ENCODE results near the gene BTAF1. TPM values are rescaled to one million over a fixed set of nuclear protein-coding genes. Genes with fewer than 3 reads are reported as not detected.
"Not testable (repeated sequence)": the region's sequence is repeated elsewhere in the genome, so short reads cannot be mapped to it uniquely, and the experiment has no call there.

Gene BTAF1
- total RNA-seq, 1 donor from 2014 or later: 35.5 TPM

DNA sequence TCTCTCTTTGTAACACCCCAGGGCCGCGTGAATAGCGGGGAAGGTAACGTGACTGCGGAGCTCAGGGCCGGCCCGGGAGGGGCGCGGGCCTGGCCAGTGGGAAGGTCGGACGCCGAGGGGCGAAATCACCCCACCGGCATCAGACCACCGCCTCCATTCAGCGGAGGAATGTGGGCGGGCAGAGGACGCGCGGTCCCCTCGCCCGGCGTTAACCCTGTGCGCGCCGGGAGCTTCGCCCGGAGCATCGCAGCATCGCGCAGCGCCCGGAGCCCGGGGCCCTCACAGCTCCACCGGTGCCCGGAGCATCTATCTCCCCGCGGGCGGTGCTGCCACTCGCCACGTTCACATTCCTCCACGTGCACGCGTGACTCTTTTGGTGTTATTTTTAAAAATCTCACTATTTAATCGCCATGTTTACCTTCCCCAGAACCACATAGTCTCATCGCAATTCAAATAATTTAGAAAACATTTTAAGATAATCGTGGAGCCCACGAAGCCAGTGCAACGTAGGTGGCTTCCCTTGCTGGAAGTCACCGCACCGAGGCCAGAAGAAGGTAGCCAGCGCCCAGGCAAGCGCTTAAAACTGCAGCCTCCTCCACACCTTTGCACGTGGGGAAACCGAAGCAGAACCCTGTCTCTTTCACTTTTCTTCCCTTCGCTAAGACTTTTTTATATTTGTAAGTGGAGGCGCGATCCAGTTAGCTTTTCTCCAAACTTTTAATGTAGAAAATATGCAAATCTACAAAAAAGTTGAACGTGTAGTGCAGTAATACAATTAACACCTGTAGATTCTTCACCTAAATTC, 36.1 kb upstream of the BTAF1 start:
- Histone ChIP-seq H3K36me3 (ENCODE audit: control insufficient read depth in 3 of 3, insufficient read depth in 3 of 3, low read length in 3 of 3) (no peaks in the 10 kb centered on the region), H3K9ac (ENCODE audit: low read depth in 1 of 3, low read length in 3 of 3) (peak overlapping the region; percentile 61 to 68 (median 66)), H3K4me1 (ENCODE audit: control insufficient read depth in 3 of 3, insufficient read depth in 3 of 3, low read length in 3 of 3) (peaks cover 11 to 20% (median 14%) of the 10 kb centered on the region in 3 donors), H3K9me3 (ENCODE audit: control insufficient read depth in 3 of 3, low read length in 3 of 3) (no peaks in the 10 kb centered on the region), H3K27me3 (ENCODE audit: control insufficient read depth in 3 of 3, insufficient read depth in 3 of 3, low read length in 3 of 3) (peaks cover 4 to 8% (median 5%) of the 10 kb centered on the region in 3 donors), H3K4me3 (ENCODE audit: low read length in 3 of 3) (peak overlapping the region; percentile 67 to 80 (median 76)), H3K27ac (ENCODE audit: low read depth, low read length) (no peak overlapping the region)

GRCh38 chr10:91891125-91892001, 32.2 kb upstream of the BTAF1 start:
- Histone ChIP-seq H3K27me3 (ENCODE audit: control insufficient read depth in 3 of 3, insufficient read depth in 3 of 3, low read length in 3 of 3) (peaks cover 4 to 8% (median 5%) of the 10 kb centered on the region in 3 donors), H3K4me1 (ENCODE audit: control insufficient read depth in 3 of 3, insufficient read depth in 3 of 3, low read length in 3 of 3) (peaks cover 7 to 11% (median 9%) of the 10 kb centered on the region in 3 donors), H3K4me3 (ENCODE audit: low read length in 3 of 3) (no peak overlapping the region), H3K9ac (ENCODE audit: low read depth in 1 of 3, low read length in 3 of 3) (no peak overlapping the region), H3K9me3 (ENCODE audit: control insufficient read depth in 3 of 3, low read length in 3 of 3) (no peaks in the 10 kb centered on the region), H3K27ac (ENCODE audit: low read depth, low read length) (no peak overlapping the region), H3K36me3 (ENCODE audit: control insufficient read depth in 3 of 3, insufficient read depth in 3 of 3, low read length in 3 of 3) (no peaks in the 10 kb centered on the region)

GRCh38 chr10:91893051-91893450, 30.5 kb upstream of the BTAF1 start:
- Histone ChIP-seq H3K4me3 (ENCODE audit: low read length in 3 of 3) (no peak overlapping the region), H3K9me3 (ENCODE audit: control insufficient read depth in 3 of 3, low read length in 3 of 3) (no peaks in the 10 kb centered on the region)

GRCh38 chr10:91894261-91894685, 29.3 kb upstream of the BTAF1 start:
- not testable (repeated sequence) for H3K9ac ChIP-seq (ENCODE audit: low read depth in 1 of 3, low read length in 3 of 3); H3K9me3 ChIP-seq (ENCODE audit: control insufficient read depth in 3 of 3, low read length in 3 of 3); H3K4me3 ChIP-seq (ENCODE audit: low read length in 3 of 3); H3K27ac ChIP-seq (ENCODE audit: low read depth, low read length); H3K4me1 ChIP-seq (ENCODE audit: control insufficient read depth in 3 of 3, insufficient read depth in 3 of 3, low read length in 3 of 3); H3K27me3 ChIP-seq (ENCODE audit: control insufficient read depth in 3 of 3, insufficient read depth in 3 of 3, low read length in 3 of 3); H3K36me3 ChIP-seq (ENCODE audit: control insufficient read depth in 3 of 3, insufficient read depth in 3 of 3, low read length in 3 of 3)

More at GRCh38 chr10:91893051-91893450, 30.5 kb upstream of the BTAF1 start:
- H3K36me3 ChIP-seq (ENCODE audit: control insufficient read depth in 3 of 3, insufficient read depth in 3 of 3, low read length in 3 of 3): no peaks in the 10 kb centered on the region
- H3K27me3 ChIP-seq (ENCODE audit: control insufficient read depth in 3 of 3, insufficient read depth in 3 of 3, low read length in 3 of 3): peaks cover 4 to 5% (median 5%) of the 10 kb centered on the region in 3 donors
- H3K9ac ChIP-seq (ENCODE audit: low read depth in 1 of 3, low read length in 3 of 3): no peak overlapping the region
- no peak overlapping the region for H3K27ac ChIP-seq (ENCODE audit: low read depth, low read length)
- peaks cover 0 to under 1% (median under 1%) of the 10 kb centered on the region in 3 donors for H3K4me1 ChIP-seq (ENCODE audit: control insufficient read depth in 3 of 3, insufficient read depth in 3 of 3, low read length in 3 of 3)

DNA sequence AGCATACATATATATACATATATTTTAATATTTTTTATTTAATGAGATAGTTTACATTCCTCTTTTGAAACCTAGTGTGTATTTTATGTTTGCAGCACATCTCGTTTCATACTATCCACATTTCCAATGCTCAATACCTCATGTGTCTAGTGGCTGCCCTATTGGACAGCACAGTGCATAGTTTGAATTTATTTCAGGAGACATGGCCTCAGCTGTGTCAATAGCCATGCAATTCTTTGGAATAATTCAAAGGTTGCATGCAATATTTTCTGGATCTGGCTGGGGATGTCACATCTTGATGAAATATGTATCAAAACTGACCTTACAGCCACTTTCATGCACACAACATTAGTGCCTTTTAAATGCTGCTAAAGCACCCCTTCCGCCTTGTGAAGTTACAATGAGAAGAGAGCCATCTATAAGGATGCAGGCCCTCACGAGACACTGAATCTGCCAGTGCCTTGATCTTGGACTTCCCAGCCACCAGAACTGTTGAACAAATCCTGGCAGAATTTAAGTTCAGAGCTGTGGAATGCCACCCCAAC, 27.3 kb upstream of the BTAF1 start:
- Histone ChIP-seq H3K4me3 (ENCODE audit: low read length in 3 of 3) (no peak overlapping the region), H3K27ac (ENCODE audit: low read depth, low read length) (no peak overlapping the region), H3K9ac (ENCODE audit: low read depth in 1 of 3, low read length in 3 of 3) (no peak overlapping the region), H3K9me3 (ENCODE audit: control insufficient read depth in 3 of 3, low read length in 3 of 3) (no peaks in the 10 kb centered on the region), H3K36me3 (ENCODE audit: control insufficient read depth in 3 of 3, insufficient read depth in 3 of 3, low read length in 3 of 3) (no peaks in the 10 kb centered on the region), H3K27me3 (ENCODE audit: control insufficient read depth in 3 of 3, insufficient read depth in 3 of 3, low read length in 3 of 3) (no peaks in the 10 kb centered on the region), H3K4me1 (ENCODE audit: control insufficient read depth in 3 of 3, insufficient read depth in 3 of 3, low read length in 3 of 3) (no peaks in the 10 kb centered on the region)

- Histone ChIP-seq H3K36me3 (ENCODE audit: control insufficient read depth in 3 of 3, insufficient read depth in 3 of 3, low read length in 3 of 3) (no peaks in the 10 kb centered on the region), H3K4me3 (ENCODE audit: low read length in 3 of 3) (no peak overlapping the region), H3K27me3 (ENCODE audit: control insufficient read depth in 3 of 3, insufficient read depth in 3 of 3, low read length in 3 of 3) (no peaks in the 10 kb centered on the region), H3K4me1 (ENCODE audit: control insufficient read depth in 3 of 3, insufficient read depth in 3 of 3, low read length in 3 of 3) (no peaks in the 10 kb centered on the region), H3K27ac (ENCODE audit: low read depth, low read length) (no peak overlapping the region), H3K9ac (ENCODE audit: low read depth in 1 of 3, low read length in 3 of 3) (no peak overlapping the region), H3K9me3 (ENCODE audit: control insufficient read depth in 3 of 3, low read length in 3 of 3) (no peaks in the 10 kb centered on the region)
Measured at GRCh38 chr10:91897421-91897820, 26.1 kb upstream of the BTAF1 start.

- Histone ChIP-seq H3K27ac (ENCODE audit: low read depth, low read length) (no peak overlapping the region), H3K36me3 (ENCODE audit: control insufficient read depth in 3 of 3, insufficient read depth in 3 of 3, low read length in 3 of 3) (no peaks in the 10 kb centered on the region), H3K9me3 (ENCODE audit: control insufficient read depth in 3 of 3, low read length in 3 of 3) (no peaks in the 10 kb centered on the region), H3K4me1 (ENCODE audit: control insufficient read depth in 3 of 3, insufficient read depth in 3 of 3, low read length in 3 of 3) (no peaks in the 10 kb centered on the region), H3K4me3 (ENCODE audit: low read length in 3 of 3) (no peak overlapping the region), H3K27me3 (ENCODE audit: control insufficient read depth in 3 of 3, insufficient read depth in 3 of 3, low read length in 3 of 3) (no peaks in the 10 kb centered on the region), H3K9ac (ENCODE audit: low read depth in 1 of 3, low read length in 3 of 3) (no peak overlapping the region)
Measured at GRCh38 chr10:91901784-91902677, 21.5 kb upstream of the BTAF1 start.

DNA sequence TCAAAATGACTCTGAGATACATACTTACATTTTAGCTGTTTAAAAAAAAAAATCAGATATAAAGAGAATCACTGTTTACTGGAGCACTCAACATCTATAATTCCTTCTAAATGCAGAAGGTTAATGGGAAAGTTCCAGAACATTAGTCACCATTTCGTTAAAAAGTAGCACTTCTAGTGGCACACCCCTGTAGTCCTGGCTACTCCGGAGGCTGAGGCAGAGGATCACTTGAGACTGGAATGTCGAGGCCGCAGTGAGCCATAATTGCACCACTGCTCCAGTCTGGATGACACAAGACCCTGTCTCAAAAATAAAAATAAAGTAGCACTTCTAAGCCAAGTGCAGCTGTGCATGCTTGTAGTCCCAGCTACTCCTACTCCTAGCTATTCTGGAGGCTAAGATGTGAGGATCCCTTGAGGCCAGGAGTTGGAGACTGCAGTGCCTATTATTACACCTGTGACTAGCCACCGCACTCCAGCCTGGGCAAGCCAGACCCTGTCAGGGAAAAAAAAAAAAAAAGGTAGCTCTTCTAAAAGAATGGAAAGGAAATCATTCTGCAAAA, 16.5 kb upstream of the BTAF1 start:
- Histone ChIP-seq H3K9ac (ENCODE audit: low read depth in 1 of 3, low read length in 3 of 3) (no peak overlapping the region), H3K4me1 (ENCODE audit: control insufficient read depth in 3 of 3, insufficient read depth in 3 of 3, low read length in 3 of 3) (peaks cover 7 to 15% (median 10%) of the 10 kb centered on the region in 3 donors), H3K9me3 (ENCODE audit: control insufficient read depth in 3 of 3, low read length in 3 of 3) (no peaks in the 10 kb centered on the region), H3K36me3 (ENCODE audit: control insufficient read depth in 3 of 3, insufficient read depth in 3 of 3, low read length in 3 of 3) (no peaks in the 10 kb centered on the region), H3K27ac (ENCODE audit: low read depth, low read length) (no peak overlapping the region), H3K4me3 (ENCODE audit: low read length in 3 of 3) (peak overlapping the region in 1 of 3 donors; percentile 38), H3K27me3 (ENCODE audit: control insufficient read depth in 3 of 3, insufficient read depth in 3 of 3, low read length in 3 of 3) (no peaks in the 10 kb centered on the region)

DNA sequence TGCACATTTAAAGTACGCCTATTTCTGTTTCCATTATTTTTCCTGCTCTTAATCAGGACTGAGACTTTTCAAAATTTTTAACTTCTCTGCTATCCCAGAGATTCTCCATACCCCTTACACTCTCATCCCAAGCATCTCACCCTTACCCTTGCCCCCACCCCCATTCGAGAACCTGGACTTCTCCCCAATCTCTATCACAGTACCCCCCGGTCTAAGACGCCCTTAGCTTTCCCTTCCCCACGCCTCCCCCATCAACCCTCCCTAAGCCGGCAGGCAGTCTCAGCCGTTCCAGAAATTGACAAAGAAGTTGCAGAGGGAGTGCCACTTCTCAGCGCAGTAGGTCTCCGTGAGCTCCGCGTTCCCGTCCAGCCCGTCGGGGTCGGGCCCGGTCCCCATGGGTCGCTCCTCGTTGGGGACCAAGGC, 15.6 kb upstream of the BTAF1 start:
- H3K4me1 ChIP-seq (ENCODE audit: control insufficient read depth in 3 of 3, insufficient read depth in 3 of 3, low read length in 3 of 3): peaks cover 7 to 15% (median 10%) of the 10 kb centered on the region in 3 donors
- no peaks in the 10 kb centered on the region for H3K27me3 ChIP-seq (ENCODE audit: control insufficient read depth in 3 of 3, insufficient read depth in 3 of 3, low read length in 3 of 3)
- peak overlapping the region; percentile 54 to 76 (median 60) for H3K9ac ChIP-seq (ENCODE audit: low read depth in 1 of 3, low read length in 3 of 3)
- no peaks in the 10 kb centered on the region for H3K36me3 ChIP-seq (ENCODE audit: control insufficient read depth in 3 of 3, insufficient read depth in 3 of 3, low read length in 3 of 3)
- no peak overlapping the region for H3K27ac ChIP-seq (ENCODE audit: low read depth, low read length)
- H3K9me3 ChIP-seq (ENCODE audit: control insufficient read depth in 3 of 3, low read length in 3 of 3): no peaks in the 10 kb centered on the region
- peak overlapping the region; percentile 77 to 85 (median 79) for H3K4me3 ChIP-seq (ENCODE audit: low read length in 3 of 3)
